IPS DF 6.9 (cell line): Measurements from ENCODE around the gene PPP2R2D.
"Not testable (repeated sequence)": the region's sequence is repeated elsewhere in the genome, so short reads cannot be mapped to it uniquely, and the experiment has no call there.

ENCODE experiments used
- DNase-seq: peaks from one replicate; pipeline ENCODE4 v3.0.0-alpha.2; 2013; ENCODE audit warnings: low read depth, low spot score
- H3K27ac ChIP-seq: one replicate; pipeline ENCODE4 v1.5.1; 2013; ENCODE audit warnings: low read length, control low read depth
- H3K27me3 ChIP-seq: 2 replicates; pipeline ENCODE4 v1.6.1; 2013; ENCODE audit warnings: mild to moderate bottlenecking, low read length; ENCODE audit not compliant: control insufficient read depth, insufficient read depth
- H3K36me3 ChIP-seq: 2 replicates; pipeline ENCODE4 v1.6.1; 2013; ENCODE audit warnings: low read length; ENCODE audit not compliant: control insufficient read depth, insufficient read depth
- H3K4me1 ChIP-seq: 2 replicates; pipeline ENCODE4 v1.6.1; 2013; ENCODE audit warnings: low read length; ENCODE audit not compliant: control insufficient read depth, insufficient read depth
- H3K4me3 ChIP-seq: 2 replicates; pipeline ENCODE4 v1.5.1; 2013; ENCODE audit warnings: mild to moderate bottlenecking, low read length
- H3K9me3 ChIP-seq: 2 replicates; pipeline ENCODE4 v1.6.1; 2013; ENCODE audit warnings: low read length, inconsistent platforms; ENCODE audit not compliant: control insufficient read depth, insufficient read depth
- WGBS: extraction: QIAGEN DNeasy Blood & Tissue Kit; methylation state at CpG from one replicate; pipeline ENCODE4 v1.1.7; 2013; ENCODE audit warnings: mixed read lengths, missing lambda C conversion rate; ENCODE audit not compliant: insufficient read length, insufficient coverage; 5-methylcytosine and 5-hydroxymethylcytosine counted together

Gene PPP2R2D

DNA sequence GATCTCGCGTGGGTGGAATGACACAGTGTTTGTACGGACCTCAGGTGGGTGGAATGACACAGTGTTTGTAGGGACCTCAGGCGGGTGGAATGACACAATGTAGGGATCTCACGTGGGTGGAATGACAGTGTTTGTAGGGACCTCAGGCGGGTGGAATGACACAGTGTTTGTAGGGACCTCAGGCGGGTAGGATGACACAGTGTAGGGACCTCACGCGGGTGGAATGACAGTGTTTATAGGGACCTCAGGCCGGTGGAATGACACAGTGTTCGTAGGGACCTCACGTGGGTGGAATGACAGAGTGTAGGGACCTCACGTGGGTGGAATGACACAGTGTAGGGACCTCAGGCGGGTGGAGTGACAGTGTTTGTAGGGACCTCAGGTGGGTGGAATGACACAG lies 18.7 kb downstream of the PPP2R2D start:
- H3K27ac ChIP-seq, H3K36me3 ChIP-seq, H3K4me3 ChIP-seq, DNase-seq, H3K27me3 ChIP-seq, H3K9me3 ChIP-seq, H3K4me1 ChIP-seq: not testable (repeated sequence)
- no CpG with 5 or more reads among the region's 14 CpGs for WGBS

- Histone ChIP-seq H3K9me3 (no peaks in the 10 kb centered on the region), H3K27ac (no peak overlapping the region), H3K27me3 (no peaks in the 10 kb centered on the region), H3K4me3 (no peak overlapping the region), H3K36me3 (no peaks in the 10 kb centered on the region), H3K4me1 (peaks cover 5% of the 10 kb centered on the region)
- no CpG with 5 or more reads among the region's 11 CpGs for WGBS
- no peak for DNase-seq
Measured at GRCh38 chr10:131920151-131920550, 19.3 kb downstream of the PPP2R2D start.

- Histone ChIP-seq H3K9me3 (no peaks in the 10 kb centered on the region), H3K4me1 (peaks cover 5% of the 10 kb centered on the region), H3K27ac (no peak overlapping the region), H3K4me3 (no peak overlapping the region), H3K36me3 (no peaks in the 10 kb centered on the region), H3K27me3 (no peaks in the 10 kb centered on the region)
- WGBS, result no CpG with 5 or more reads among the region's 5 CpGs
- no peak for DNase-seq
Measured at GRCh38 chr10:131920693-131921092, 19.9 kb downstream of the PPP2R2D start.

DNA sequence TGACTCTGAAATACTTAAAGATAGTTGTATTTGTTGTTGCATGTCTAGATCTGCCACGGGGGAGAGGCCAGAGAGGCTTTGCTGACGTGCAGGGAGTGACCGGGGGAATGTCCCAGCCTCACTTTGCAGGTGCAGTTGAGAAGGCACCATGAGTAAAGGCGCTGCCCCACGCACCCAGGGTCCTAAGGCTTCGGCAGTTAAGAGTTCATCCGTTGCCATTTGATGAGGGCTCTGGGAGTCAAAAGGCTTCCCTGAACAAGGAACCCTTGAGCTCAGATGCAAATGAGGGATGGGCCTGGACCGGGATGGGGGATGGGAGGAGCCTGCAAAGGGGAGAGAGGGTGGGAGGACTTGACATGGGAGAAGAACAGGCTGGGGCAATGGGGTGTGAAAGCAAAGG lies 20.4 kb downstream of the PPP2R2D start:
- Histone ChIP-seq H3K36me3 (no peaks in the 10 kb centered on the region), H3K9me3 (no peaks in the 10 kb centered on the region), H3K4me3 (no peak overlapping the region), H3K4me1 (peaks cover 5% of the 10 kb centered on the region), H3K27me3 (no peaks in the 10 kb centered on the region), H3K27ac (no peak overlapping the region)
- no CpG with 5 or more reads among the region's 8 CpGs for WGBS
- DNase-seq, result no peak

DNA sequence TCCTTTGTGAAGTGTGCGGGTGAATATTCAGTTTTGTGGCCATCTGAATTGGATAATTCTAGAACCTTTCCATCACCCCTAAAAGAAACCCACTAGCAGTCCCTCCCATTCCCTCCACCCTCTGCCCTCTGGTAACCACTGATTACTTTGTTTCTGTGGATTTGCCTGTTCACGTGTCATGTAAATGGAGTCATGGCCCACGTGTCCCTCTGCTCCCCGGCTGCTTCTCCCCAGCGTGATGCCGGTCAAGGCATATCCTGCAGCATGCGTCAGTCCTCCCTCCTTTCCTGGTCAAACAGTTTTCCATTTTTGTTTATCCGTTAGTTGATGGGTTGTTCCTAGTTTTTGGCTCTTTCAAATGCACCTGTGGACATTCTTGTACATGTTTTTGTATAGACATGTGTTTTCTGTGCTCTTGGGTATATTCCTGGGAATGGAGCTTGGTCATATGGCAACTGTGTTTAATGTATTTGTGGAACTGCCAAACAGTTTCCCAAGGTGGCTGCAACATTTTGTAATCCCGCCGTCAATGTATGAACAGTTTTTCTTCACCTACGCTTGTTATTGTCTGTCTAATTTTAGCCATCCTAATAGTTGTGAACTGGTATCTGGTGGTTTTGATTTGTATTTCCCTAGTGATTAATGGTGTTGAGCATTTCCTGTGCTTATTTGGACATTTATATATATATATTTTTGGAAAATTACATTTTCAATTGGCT lies 22.4 kb downstream of the PPP2R2D start:
- no peak overlapping the region for H3K27ac ChIP-seq
- no peaks in the 10 kb centered on the region for H3K36me3 ChIP-seq
- no CpG with 5 or more reads among the region's 11 CpGs for WGBS
- DNase-seq, result no peak
- H3K9me3 ChIP-seq, result no peaks in the 10 kb centered on the region
- no peaks in the 10 kb centered on the region for H3K27me3 ChIP-seq
- H3K4me3 ChIP-seq, result no peak overlapping the region
- peaks cover 6% of the 10 kb centered on the region for H3K4me1 ChIP-seq

DNA sequence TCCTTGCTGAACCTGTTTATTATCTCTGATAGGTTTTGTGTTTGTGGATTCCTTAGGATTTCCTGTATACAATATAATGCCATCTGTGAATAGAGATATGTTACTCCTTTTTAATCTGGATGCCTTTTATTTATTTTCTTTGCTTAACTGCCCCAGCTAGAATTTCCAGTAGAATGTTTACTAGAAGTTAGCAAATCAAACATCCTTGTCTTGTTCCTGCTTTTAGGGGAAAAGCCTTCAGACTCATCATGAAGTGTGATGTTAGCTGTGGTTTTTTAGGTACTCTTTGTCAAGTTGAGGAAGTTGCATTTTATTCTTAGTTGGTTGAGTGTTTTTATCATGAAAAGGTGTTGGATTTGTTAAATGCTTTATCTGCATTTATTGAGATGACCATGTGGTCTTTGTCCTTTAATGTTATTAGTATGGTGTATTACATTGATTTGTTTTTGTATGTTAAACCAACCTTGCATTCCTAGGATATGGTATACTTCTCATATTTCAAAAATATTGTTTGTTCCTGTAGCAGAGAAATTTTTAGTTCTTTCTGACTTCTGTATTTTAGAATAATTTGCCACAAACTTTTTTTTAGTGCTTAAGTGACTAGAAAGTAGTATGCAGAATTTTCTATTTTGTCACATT lies 24.3 kb downstream of the PPP2R2D start:
- H3K27ac ChIP-seq, result no peak overlapping the region
- DNase-seq, result no peak
- no peaks in the 10 kb centered on the region for H3K27me3 ChIP-seq
- H3K4me3 ChIP-seq, result no peak overlapping the region
- H3K9me3 ChIP-seq, result no peaks in the 10 kb centered on the region
- no peaks in the 10 kb centered on the region for H3K36me3 ChIP-seq
- H3K4me1 ChIP-seq, result peaks cover 10% of the 10 kb centered on the region

DNA sequence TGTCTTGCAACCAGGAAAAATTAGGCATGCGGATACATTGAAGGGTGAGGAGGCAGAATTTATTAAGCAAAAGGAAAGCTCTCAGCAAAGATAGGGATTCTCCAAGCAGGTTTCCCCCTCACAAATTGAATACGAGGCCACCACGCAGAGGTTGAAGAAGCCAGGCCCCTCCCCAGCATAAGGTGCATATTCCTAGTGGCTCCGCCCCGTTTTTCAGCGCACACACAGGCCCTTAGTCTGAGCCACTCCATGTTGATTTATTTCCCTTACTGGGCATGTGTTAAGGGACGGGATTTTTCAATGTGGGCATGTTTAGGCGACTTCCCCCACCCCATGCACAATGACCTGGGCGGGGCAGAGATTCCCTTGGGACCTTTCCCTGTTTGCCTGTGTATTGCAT lies 24.9 kb downstream of the PPP2R2D start:
- no peaks in the 10 kb centered on the region for H3K36me3 ChIP-seq
- no peaks in the 10 kb centered on the region for H3K27me3 ChIP-seq
- WGBS, result no CpG with 5 or more reads among the region's 9 CpGs
- no peak overlapping the region for H3K4me3 ChIP-seq
- no peak overlapping the region for H3K27ac ChIP-seq
- peaks cover 11% of the 10 kb centered on the region for H3K4me1 ChIP-seq
- no peak for DNase-seq
- no peaks in the 10 kb centered on the region for H3K9me3 ChIP-seq

GRCh38 chr10:131926253-131926652 lies 25.4 kb downstream of the PPP2R2D start:
- no peaks in the 10 kb centered on the region for H3K9me3 ChIP-seq
- H3K27me3 ChIP-seq, result no peaks in the 10 kb centered on the region
- H3K27ac ChIP-seq, result no peak overlapping the region
- no peak for DNase-seq
- H3K4me1 ChIP-seq, result peaks cover 8% of the 10 kb centered on the region
- no CpG with 5 or more reads among the region's 10 CpGs for WGBS
- no peak overlapping the region for H3K4me3 ChIP-seq
- H3K36me3 ChIP-seq, result no peaks in the 10 kb centered on the region

GRCh38 chr10:131926743-131927595 lies 26.2 kb downstream of the PPP2R2D start:
- no peaks in the 10 kb centered on the region for H3K27me3 ChIP-seq
- WGBS, result no CpG with 5 or more reads among the region's 28 CpGs
- H3K9me3 ChIP-seq, result no peaks in the 10 kb centered on the region
- no peaks in the 10 kb centered on the region for H3K36me3 ChIP-seq
- peaks cover 6% of the 10 kb centered on the region; the same call in 1 of the 2 replicates for H3K4me1 ChIP-seq
- no peak overlapping the region for H3K27ac ChIP-seq
- no peak overlapping the region for H3K4me3 ChIP-seq
- DNase-seq, result no peak

- Histone ChIP-seq H3K4me1 (peaks cover 6% of the 10 kb centered on the region; the same call in 1 of the 2 replicates), H3K9me3 (no peaks in the 10 kb centered on the region), H3K27ac (no peak overlapping the region), H3K27me3 (no peaks in the 10 kb centered on the region), H3K4me3 (no peak overlapping the region), H3K36me3 (no peaks in the 10 kb centered on the region)
- DNase-seq, result no peak
- no CpG with 5 or more reads among the region's 18 CpGs for WGBS
Measured at GRCh38 chr10:131928248-131929095, 27.7 kb downstream of the PPP2R2D start.
